ENCODE measurements around the gene PEDS1.

The PEDS1 gene

GRCh38 chr20:50130995-50131394, 22.5 kb downstream of the PEDS1 start:
- FAIRE-seq, result no peak

GRCh38 chr20:50130356-50130723, 23.2 kb downstream of the PEDS1 start:
- FAIRE-seq, result no peak

- FAIRE-seq, result no peak
Measured at GRCh38 chr20:50129662-50130355, 23.7 kb downstream of the PEDS1 start.

GRCh38 chr20:50128520-50128905, 25.0 kb downstream of the PEDS1 start:
- no peak for FAIRE-seq

GRCh38 chr20:50127587-50128519, 25.7 kb downstream of the PEDS1 start:
- no peak for FAIRE-seq

GRCh38 chr20:50126662-50127061, 26.9 kb downstream of the PEDS1 start:
- no peak for FAIRE-seq

GRCh38 chr20:50125279-50125678, 28.2 kb downstream of the PEDS1 start:
- FAIRE-seq, result no peak

- FAIRE-seq, result no peak
Measured at GRCh38 chr20:50124496-50124895, 29.0 kb downstream of the PEDS1 start.

- FAIRE-seq, result no peak
Measured at GRCh38 chr20:50123418-50123817, 30.1 kb downstream of the PEDS1 start.

- no peak for FAIRE-seq
Measured at GRCh38 chr20:50122763-50123162, 30.8 kb downstream of the PEDS1 start.

- no peak for FAIRE-seq
Measured at GRCh38 chr20:50121858-50122271, 31.7 kb downstream of the PEDS1 start.

GRCh38 chr20:50120935-50121693, 32.4 kb downstream of the PEDS1 start:
- no peak for FAIRE-seq

GRCh38 chr20:50118203-50118602, 35.3 kb downstream of the PEDS1 start:
- no peak for FAIRE-seq

- FAIRE-seq, result no peak
Measured at GRCh38 chr20:50116368-50116999, 37.0 kb downstream of the PEDS1 start.

- no peak for FAIRE-seq
Measured at GRCh38 chr20:50115591-50116367, 37.7 kb downstream of the PEDS1 start.

GRCh38 chr20:50115041-50115512, 38.4 kb downstream of the PEDS1 start:
- no peak for FAIRE-seq

GRCh38 chr20:50113420-50114224, 39.9 kb downstream of the PEDS1 start:
- FAIRE-seq, result no peak

GRCh38 chr20:50112512-50113419, 40.8 kb downstream of the PEDS1 start, which contains the start of gene UBE2V1:
UBE2V1 (minus strand) TSS chr20:50113150; CDS start chr20:50113128, 22 bp downstream.
- no peak for FAIRE-seq

GRCh38 chr20:50111829-50112495, 41.6 kb downstream of the PEDS1 start:
- FAIRE-seq, result no peak

Data from islet of Langerhans (tissue), 1 donor.